Measurements from ENCODE around the gene DPM3.

GRCh38 chr1:155125946-155126555 is 14.3 kb downstream of the DPM3 start:
- TF ChIP-seq CTCF (IDR thresholded peaks at IDR 0.05; ENCODE audit: low read depth, low read length) = no peak
- no peak for TF ChIP-seq POLR2A (IDR thresholded peaks at IDR 0.05; ENCODE audit: extremely low read depth, insufficient read length)
- no peak for TF ChIP-seq MYC (IDR thresholded peaks at IDR 0.05; ENCODE audit: low read depth, low read length)
- TF ChIP-seq MAX (IDR thresholded peaks at IDR 0.05; ENCODE audit: low read depth, low read length) = no peak
